DND-41 (cell line): Measurements from ENCODE around the gene RALGPS1.

ENCODE experiments used
- ATAC-seq: fragments of 200-7000 bp; cut with Tn5 transposase; 3 replicates; pipeline ENCODE4 v1.9.1; 2021; ENCODE audit warnings: low read depth; ENCODE audit not compliant: insufficient read depth
- DNase-seq: peaks from one replicate; pipeline ENCODE4 v3.0.0-alpha.2; 2020
- H2AFZ ChIP-seq: 2 replicates; pipeline ENCODE4 v1.6.0; 2012; ENCODE audit warnings: low read depth, low read length
- H3K27ac ChIP-seq: 2 replicates; pipeline ENCODE4 v1.5.1; 2012; ENCODE audit warnings: low read length, inconsistent platforms
- H3K27me3 ChIP-seq: fragments of 200-600 bp; sonication (generic); 2 replicates; pipeline ENCODE4 v1.6.0; 2012; ENCODE audit warnings: low read length, mild to moderate bottlenecking, inconsistent platforms; ENCODE audit not compliant: insufficient read depth, poor library complexity
- H3K36me3 ChIP-seq: 2 replicates; pipeline ENCODE4 v1.5.1; 2012; ENCODE audit warnings: low read length, inconsistent platforms; ENCODE audit not compliant: insufficient read depth
- H3K4me1 ChIP-seq: 2 replicates; pipeline ENCODE4 v1.5.1; 2012; ENCODE audit warnings: mild to moderate bottlenecking, low read length; ENCODE audit not compliant: insufficient read depth
- H3K4me2 ChIP-seq: 2 replicates; pipeline ENCODE4 v1.6.0; 2012; ENCODE audit warnings: mild to moderate bottlenecking, moderate library complexity, low read length, inconsistent platforms; ENCODE audit not compliant: insufficient read depth
- H3K4me3 ChIP-seq, 2 experiments: fragments of 200-600 bp in 1 of 2; shearing (Covaris generic) in 1 of 2; 2 replicates each; pipeline ENCODE4 v1.5.1; 2012 to 2016; ENCODE audit warnings: inconsistent platforms in 2 of 2, low read length in 2 of 2, mild to moderate bottlenecking in 2 of 2, low read depth in 1 of 2, moderate library complexity in 1 of 2
- H3K79me2 ChIP-seq: 2 replicates; pipeline ENCODE4 v1.6.0; 2012; ENCODE audit warnings: low read length, inconsistent platforms; ENCODE audit not compliant: insufficient read depth
- H3K9ac ChIP-seq: 2 replicates; pipeline ENCODE4 v1.6.0; 2012; ENCODE audit warnings: low read depth, mild to moderate bottlenecking, inconsistent platforms, low read length, moderate library complexity
- H3K9me3 ChIP-seq: 2 replicates; pipeline ENCODE4 v1.5.1; 2012; ENCODE audit warnings: low read length, moderate library complexity, mild to moderate bottlenecking, inconsistent platforms; ENCODE audit not compliant: insufficient read depth, severe bottlenecking
- H4K20me1 ChIP-seq: 2 replicates; pipeline ENCODE4 v1.6.0; 2012; ENCODE audit warnings: low read length; ENCODE audit not compliant: insufficient read depth
- CTCF ChIP-seq: IDR thresholded peaks from 2 replicates; pipeline ENCODE4 v1.5.1; 2012; ENCODE audit warnings: borderline replicate concordance, low read length, moderate library complexity, mild to moderate bottlenecking; ENCODE audit not compliant: poor library complexity, severe bottlenecking; ENCODE audit errors: extremely low read depth
- EZH2 ChIP-seq: IDR thresholded peaks from 3 replicates; pipeline ENCODE4 v1.6.1; 2012; ENCODE audit warnings: borderline replicate concordance, low read depth, mild to moderate bottlenecking, moderate library complexity, low read length, inconsistent platforms; ENCODE audit not compliant: severe bottlenecking

The RALGPS1 gene

GRCh38 chr9:127007638-127008037 lies 93.1 kb downstream of the RALGPS1 start:
- Histone ChIP-seq H3K27ac (no peak overlapping the region), H3K4me3 (no peak overlapping the region), H3K36me3 (no peaks in the 10 kb centered on the region), H3K4me1 (no peaks in the 10 kb centered on the region), H3K27me3 (peaks cover 46% of the 10 kb centered on the region), H3K9ac (no peak overlapping the region), H3K79me2 (no peaks in the 10 kb centered on the region), H4K20me1 (peaks cover 24% of the 10 kb centered on the region), H3K9me3 (no peaks in the 10 kb centered on the region), H2AFZ (no peak overlapping the region), H3K4me2 (no peak overlapping the region)
- no peak for ATAC-seq
- TF ChIP-seq EZH2 (no peak), CTCF (no peak)
- DNase-seq, result no peak

GRCh38 chr9:127008076-127008475 lies 93.5 kb downstream of the RALGPS1 start:
- no peak for DNase-seq
- Histone ChIP-seq H3K27ac (no peak overlapping the region), H3K9ac (no peak overlapping the region), H3K27me3 (peaks cover 50% of the 10 kb centered on the region), H3K36me3 (no peaks in the 10 kb centered on the region), H2AFZ (no peak overlapping the region), H3K4me1 (no peaks in the 10 kb centered on the region), H3K4me2 (no peak overlapping the region), H3K9me3 (no peaks in the 10 kb centered on the region), H3K79me2 (no peaks in the 10 kb centered on the region), H3K4me3 (no peak overlapping the region), H4K20me1 (peaks cover 28% of the 10 kb centered on the region)
- TF ChIP-seq CTCF, result no peak
- TF ChIP-seq EZH2, result no peak
- ATAC-seq, result no peak

- Histone ChIP-seq H3K27ac (no peak overlapping the region), H3K4me2 (no peak overlapping the region), H3K9ac (no peak overlapping the region), H3K4me1 (no peaks in the 10 kb centered on the region), H3K27me3 (peaks cover 69% of the 10 kb centered on the region), H3K79me2 (no peaks in the 10 kb centered on the region), H2AFZ (no peak overlapping the region), H3K36me3 (no peaks in the 10 kb centered on the region), H3K9me3 (no peaks in the 10 kb centered on the region), H4K20me1 (peaks cover 28% of the 10 kb centered on the region), H3K4me3 (no peak overlapping the region)
- DNase-seq (no peak), ATAC-seq (no peak)
- no peak for TF ChIP-seq CTCF
- no peak for TF ChIP-seq EZH2
These were observed 97.2 kb downstream of the RALGPS1 start for GRCh38 chr9:127011772-127012171.

- peaks cover 67% of the 10 kb centered on the region for H3K27me3 ChIP-seq
- H3K4me2 ChIP-seq, result no peak overlapping the region
- no peak overlapping the region for H2AFZ ChIP-seq
- H4K20me1 ChIP-seq, result peaks cover 27% of the 10 kb centered on the region
- TF ChIP-seq CTCF, result no peak
- no peak for TF ChIP-seq EZH2
- H3K9me3 ChIP-seq, result no peaks in the 10 kb centered on the region
- H3K79me2 ChIP-seq, result no peaks in the 10 kb centered on the region
- no peaks in the 10 kb centered on the region for H3K36me3 ChIP-seq
- no peak overlapping the region for H3K4me3 ChIP-seq
- DNase-seq (no peak), ATAC-seq (no peak)
- no peak overlapping the region for H3K9ac ChIP-seq
- no peaks in the 10 kb centered on the region for H3K4me1 ChIP-seq
- H3K27ac ChIP-seq, result no peak overlapping the region
These were observed 97.7 kb downstream of the RALGPS1 start for GRCh38 chr9:127012250-127012649.
